Transverse colon (tissue), 4 donors: ENCODE results near the gene SYT4.
"Not testable (repeated sequence)": the region's sequence is repeated elsewhere in the genome, so short reads cannot be mapped to it uniquely, and the experiment has no call there.

Experiments
- POLR2A ChIP-seq: fragments of 450-650 bp; IDR thresholded peaks from one replicate; pipeline ENCODE4 v1.6.1; 2016; ENCODE audit warnings: antibody characterized with exemption, mild to moderate bottlenecking, moderate library complexity
- POLR2AphosphoS5 ChIP-seq, 3 donors: sonication (generic); formaldehyde crosslinking; IDR thresholded peaks; one replicate each; pipeline ENCODE4 v1.6.1; 2016; ENCODE audit warnings: antibody characterized with exemption in 3 of 3
- TF ChIP-seq, protein P1 (sequence below), 5 experiments: fragments of 200-600 bp in 3 of 5; fragments of 450-650 bp in 2 of 5; sonication (generic) in 3 of 5; IDR thresholded peaks; 1 replicate in 2 of 5; 2 replicates in 3 of 5; pipeline ENCODE4 v1.5.1; 2016 to 2017; ENCODE audit warnings: antibody characterized with exemption in 5 of 5, inconsistent platforms in 3 of 5, mild to moderate bottlenecking in 2 of 5, moderate library complexity in 1 of 5

DNA sequence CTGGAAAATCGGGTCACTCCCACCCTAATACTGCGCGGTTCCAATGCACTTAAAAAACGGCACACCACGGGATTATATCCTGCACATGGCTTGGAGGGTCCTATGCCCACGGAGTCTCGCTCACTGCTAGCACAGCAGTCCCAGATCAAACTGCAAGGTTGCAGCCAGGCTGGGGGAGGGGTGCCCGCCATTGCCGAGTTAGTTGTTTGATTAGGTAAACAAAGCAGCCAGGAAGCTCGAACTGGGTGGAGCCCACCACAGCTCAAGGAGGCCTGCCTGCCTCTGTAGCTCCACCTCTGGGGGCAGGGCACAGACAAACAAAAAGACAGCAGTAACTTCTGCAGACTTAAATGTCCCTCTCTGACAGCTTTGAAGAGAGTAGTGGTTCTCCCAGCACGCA is 8.9 kb upstream of the SYT4 start:
- TF ChIP-seq, protein P1, sequence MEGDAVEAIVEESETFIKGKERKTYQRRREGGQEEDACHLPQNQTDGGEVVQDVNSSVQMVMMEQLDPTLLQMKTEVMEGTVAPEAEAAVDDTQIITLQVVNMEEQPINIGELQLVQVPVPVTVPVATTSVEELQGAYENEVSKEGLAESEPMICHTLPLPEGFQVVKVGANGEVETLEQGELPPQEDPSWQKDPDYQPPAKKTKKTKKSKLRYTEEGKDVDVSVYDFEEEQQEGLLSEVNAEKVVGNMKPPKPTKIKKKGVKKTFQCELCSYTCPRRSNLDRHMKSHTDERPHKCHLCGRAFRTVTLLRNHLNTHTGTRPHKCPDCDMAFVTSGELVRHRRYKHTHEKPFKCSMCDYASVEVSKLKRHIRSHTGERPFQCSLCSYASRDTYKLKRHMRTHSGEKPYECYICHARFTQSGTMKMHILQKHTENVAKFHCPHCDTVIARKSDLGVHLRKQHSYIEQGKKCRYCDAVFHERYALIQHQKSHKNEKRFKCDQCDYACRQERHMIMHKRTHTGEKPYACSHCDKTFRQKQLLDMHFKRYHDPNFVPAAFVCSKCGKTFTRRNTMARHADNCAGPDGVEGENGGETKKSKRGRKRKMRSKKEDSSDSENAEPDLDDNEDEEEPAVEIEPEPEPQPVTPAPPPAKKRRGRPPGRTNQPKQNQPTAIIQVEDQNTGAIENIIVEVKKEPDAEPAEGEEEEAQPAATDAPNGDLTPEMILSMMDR (IDR thresholded peaks at IDR 0.05): not testable (repeated sequence)
- TF ChIP-seq POLR2AphosphoS5 (IDR thresholded peaks at IDR 0.05); POLR2A: not testable (repeated sequence)
